GM23338 (cell line): ENCODE data around the gene IL17C. TPM values are rescaled to one million over a fixed set of nuclear protein-coding genes. Genes with fewer than 3 reads are reported as not detected.

Experiments
- ATAC-seq: fragments of 200-7000 bp; cut with Tn5 transposase; 3 replicates; pipeline ENCODE4 v1.9.1; 2020
- DNase-seq: peaks from one replicate; pipeline ENCODE4 v3.0.0-alpha.2; 2015; ENCODE audit warnings: low spot score
- H2AFZ ChIP-seq: fragments of 200-600 bp; sonication (generic); 2 replicates; pipeline ENCODE4 v1.8.0; 2016; ENCODE audit warnings: antibody characterized with exemption, mild to moderate bottlenecking, moderate library complexity
- H3F3A ChIP-seq: fragments of 200-600 bp; sonication (generic); replicated peaks from 2 replicates; pipeline ENCODE4 v1.8.0; 2017; ENCODE audit warnings: antibody characterized with exemption, mixed run types, low read depth
- H3K27ac ChIP-seq: fragments of 200-600 bp; sonication (generic); 2 replicates; pipeline ENCODE4 v1.6.1; 2016; ENCODE audit warnings: low read depth
- H3K27me3 ChIP-seq: fragments of 200-600 bp; sonication (generic); 2 replicates; pipeline ENCODE4 v1.8.0; 2016; ENCODE audit warnings: mild to moderate bottlenecking, mixed run types, moderate library complexity; ENCODE audit not compliant: insufficient read depth
- H3K36me3 ChIP-seq: fragments of 200-600 bp; sonication (generic); 2 replicates; pipeline ENCODE4 v1.8.0; 2016; ENCODE audit warnings: mild to moderate bottlenecking; ENCODE audit not compliant: insufficient read depth
- H3K4me1 ChIP-seq: fragments of 200-600 bp; sonication (generic); 2 replicates; pipeline ENCODE4 v1.8.0; 2016; ENCODE audit warnings: mild to moderate bottlenecking, moderate library complexity; ENCODE audit not compliant: insufficient read depth
- H3K4me2 ChIP-seq: fragments of 200-600 bp; sonication (generic); 2 replicates; pipeline ENCODE4 v1.7.1; 2017; ENCODE audit warnings: mixed run types
- H3K4me3 ChIP-seq: fragments of 200-600 bp; sonication (generic); 2 replicates; pipeline ENCODE4 v1.6.1; 2016; ENCODE audit warnings: mixed run types
- H3K79me2 ChIP-seq: fragments of 200-600 bp; sonication (generic); replicated peaks from 2 replicates; pipeline ENCODE4 v1.8.0; 2017; ENCODE audit warnings: mild to moderate bottlenecking; ENCODE audit not compliant: insufficient read depth
- H3K9me2 ChIP-seq: fragments of 200-600 bp; sonication (generic); 2 replicates; pipeline ENCODE4 v1.8.0; 2017; ENCODE audit not compliant: insufficient read depth
- H4K20me1 ChIP-seq: fragments of 200-600 bp; sonication (generic); replicated peaks from 2 replicates; pipeline ENCODE4 v1.8.0; 2017; ENCODE audit warnings: mild to moderate bottlenecking; ENCODE audit not compliant: insufficient read depth
- H3K27ac Mint-ChIP-seq: 2 replicates; pipeline ENCODE4 v1.8.0; 2020; ENCODE audit warnings: inconsistent platforms, mild to moderate bottlenecking, moderate library complexity, mixed read lengths
- H3K27me3 Mint-ChIP-seq: 3 replicates; pipeline ENCODE4 v1.8.0; 2022; ENCODE audit warnings: low read depth, mild to moderate bottlenecking, moderate library complexity, mixed read lengths, inconsistent platforms; ENCODE audit not compliant: insufficient read depth, poor library complexity
- H3K36me3 Mint-ChIP-seq: 3 replicates; pipeline ENCODE4 v1.8.0; 2021; ENCODE audit warnings: low read depth, mild to moderate bottlenecking, inconsistent platforms, moderate library complexity, mixed read lengths
- H3K4me1 Mint-ChIP-seq: 3 replicates; pipeline ENCODE4 v1.8.0; 2020; ENCODE audit warnings: mild to moderate bottlenecking, inconsistent platforms, mixed read lengths
- H3K4me3 Mint-ChIP-seq: 3 replicates; pipeline ENCODE4 v1.8.0; 2021; ENCODE audit warnings: moderate library complexity, mild to moderate bottlenecking, inconsistent platforms, mixed read lengths
- H3K9me3 Mint-ChIP-seq: 3 replicates; pipeline ENCODE4 v1.8.0; 2020; ENCODE audit warnings: moderate library complexity, mild to moderate bottlenecking, inconsistent platforms, mixed read lengths
- CREB1 ChIP-seq: fragments of 250-450 bp; sonication (Bioruptor Pico); IDR thresholded peaks from 2 replicates; pipeline ENCODE4 v1.5.0; 2020; ENCODE audit warnings: low read depth, mild to moderate bottlenecking, moderate library complexity
- EZH2 ChIP-seq: fragments of 200-600 bp; sonication (generic); IDR thresholded peaks from one replicate; pipeline ENCODE4 v1.8.0; 2017; ENCODE audit warnings: antibody characterized with exemption, mild to moderate bottlenecking, low read depth; ENCODE audit not compliant: unreplicated experiment
- EZH2phosphoT487 ChIP-seq: fragments of 200-600 bp; sonication (generic); IDR thresholded peaks from one replicate; pipeline ENCODE4 v1.8.1; 2018; ENCODE audit warnings: antibody characterized with exemption; ENCODE audit not compliant: unreplicated experiment
- JUNB ChIP-seq: IDR thresholded peaks from one replicate; pipeline ENCODE4 v1.6.1; 2016; ENCODE audit warnings: antibody characterized with exemption; ENCODE audit not compliant: unreplicated experiment
- NANOG ChIP-seq: IDR thresholded peaks from 2 replicates; pipeline ENCODE4 v1.6.1; 2016; ENCODE audit warnings: antibody characterized with exemption, borderline replicate concordance
- POLR2AphosphoS5 ChIP-seq: IDR thresholded peaks from 2 replicates; pipeline ENCODE4 v1.6.1; 2016; ENCODE audit warnings: antibody characterized with exemption, low read depth
- STAT1 ChIP-seq: IDR thresholded peaks from one replicate; pipeline ENCODE4 v1.6.1; 2016; ENCODE audit warnings: antibody characterized with exemption; ENCODE audit not compliant: unreplicated experiment
- ZNF114 ChIP-seq: fragments of 250-450 bp; sonication (Bioruptor Pico); IDR thresholded peaks from 2 replicates; pipeline ENCODE4 v1.5.0; 2020; ENCODE audit warnings: mild to moderate bottlenecking, moderate library complexity
- ZNF331 ChIP-seq: fragments of 250-450 bp; sonication (Bioruptor Pico); IDR thresholded peaks from 2 replicates; pipeline ENCODE4 v1.5.0; 2020; ENCODE audit warnings: low read depth, mild to moderate bottlenecking, moderate library complexity
- polyA plus RNA-seq: library from polyadenylated mRNA; unstranded; fragments of >200 nt; fragmentation: Nextera tagmentation; extraction: Ambion mirVana; gene quantifications from 2 replicates; pipeline ENCODE4 v1.2.1, GENCODE V29; 2016
- total RNA-seq: library from RNA; depleted of rRNA; stranded (reverse); fragments of >200 nt; shearing (Covaris generic); gene quantifications from 2 replicates; pipeline ENCODE4 v1.2.3, GENCODE V29; 2014
- TF ChIP-seq, protein P1 (sequence below): IDR thresholded peaks from 2 replicates; pipeline ENCODE4 v1.6.1; 2016; ENCODE audit warnings: antibody characterized with exemption
- TF ChIP-seq, protein P2 (sequence below): fragments of 250-450 bp; sonication (Bioruptor Pico); IDR thresholded peaks from 2 replicates; pipeline ENCODE4 v1.5.0; 2020; ENCODE audit warnings: mild to moderate bottlenecking, moderate library complexity
- TF ChIP-seq, protein P3 (sequence below): IDR thresholded peaks from one replicate; pipeline ENCODE4 v1.6.1; 2018; ENCODE audit warnings: antibody characterized with exemption; ENCODE audit not compliant: unreplicated experiment
- TF ChIP-seq, protein P4 (sequence below), 2 experiments: fragments of 200-600 bp in 1 of 2; sonication (generic) in 1 of 2; conservative IDR thresholded peaks; 2 replicates each; pipeline versions ENCODE4 v1.5.1 to v1.6.1; 2016 to 2017; ENCODE audit warnings: antibody characterized with exemption in 2 of 2, low read depth in 2 of 2, mild to moderate bottlenecking in 2 of 2, moderate library complexity in 1 of 2

The IL17C gene
- total and polyA plus RNA-seq, 2 experiments from 2014 or later: 2.7 to 3.9 TPM

DNA sequence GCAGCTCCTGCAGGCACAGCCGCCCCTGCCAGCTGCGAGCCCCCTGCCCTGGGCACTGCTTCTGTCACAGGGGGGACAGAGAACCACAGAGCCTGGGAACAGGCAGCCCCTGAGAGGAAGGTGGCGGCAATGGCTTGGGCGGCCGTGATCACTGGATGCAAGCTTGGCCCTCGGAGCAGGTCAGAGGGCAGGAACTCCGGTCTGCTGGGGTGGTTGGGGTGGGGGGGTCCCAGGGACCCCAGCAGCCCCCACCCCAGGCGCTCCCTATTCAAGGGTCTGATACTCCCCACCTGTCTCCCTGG, 14.3 kb downstream of the IL17C start:
- peaks cover 14% of the 10 kb centered on the region; the same call in 1 of the 2 replicates for H3K79me2 ChIP-seq
- peaks cover 11% of the 10 kb centered on the region; the same call in 1 of the 2 replicates for H3K4me1 ChIP-seq

More for the DNA sequence above, 14.3 kb downstream of the IL17C start:
- Histone ChIP-seq H3K27me3 (no peaks in the 10 kb centered on the region), H3K36me3 (peaks cover 2% of the 10 kb centered on the region), H3K4me2 (no peak overlapping the region), H3F3A (0 out of 2 replicates have a peak, but pooled peaks cover 4% of the 10 kb centered on the region), H2AFZ (no peak overlapping the region), H3K9me2 (no peaks in the 10 kb centered on the region), H3K27ac (no peak overlapping the region), H4K20me1 (peaks cover 12% of the 10 kb centered on the region; the same call in 1 of the 2 replicates), H3K4me3 (no peak overlapping the region)
- Mint-ChIP-seq H3K36me3 (peaks cover 19% of the 10 kb centered on the region), H3K9me3 (no peaks in the 10 kb centered on the region), H3K27ac (no peak overlapping the region), H3K27me3 (peaks cover 4% of the 10 kb centered on the region), H3K4me3 (no peak overlapping the region), H3K4me1 (peaks cover 8% of the 10 kb centered on the region; the same call in 2 of the 3 replicates)
- ATAC-seq (no peak), DNase-seq (no peak)
- TF ChIP-seq, protein P1, sequence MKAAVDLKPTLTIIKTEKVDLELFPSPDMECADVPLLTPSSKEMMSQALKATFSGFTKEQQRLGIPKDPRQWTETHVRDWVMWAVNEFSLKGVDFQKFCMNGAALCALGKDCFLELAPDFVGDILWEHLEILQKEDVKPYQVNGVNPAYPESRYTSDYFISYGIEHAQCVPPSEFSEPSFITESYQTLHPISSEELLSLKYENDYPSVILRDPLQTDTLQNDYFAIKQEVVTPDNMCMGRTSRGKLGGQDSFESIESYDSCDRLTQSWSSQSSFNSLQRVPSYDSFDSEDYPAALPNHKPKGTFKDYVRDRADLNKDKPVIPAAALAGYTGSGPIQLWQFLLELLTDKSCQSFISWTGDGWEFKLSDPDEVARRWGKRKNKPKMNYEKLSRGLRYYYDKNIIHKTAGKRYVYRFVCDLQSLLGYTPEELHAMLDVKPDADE: no peak
- TF ChIP-seq, protein P2, sequence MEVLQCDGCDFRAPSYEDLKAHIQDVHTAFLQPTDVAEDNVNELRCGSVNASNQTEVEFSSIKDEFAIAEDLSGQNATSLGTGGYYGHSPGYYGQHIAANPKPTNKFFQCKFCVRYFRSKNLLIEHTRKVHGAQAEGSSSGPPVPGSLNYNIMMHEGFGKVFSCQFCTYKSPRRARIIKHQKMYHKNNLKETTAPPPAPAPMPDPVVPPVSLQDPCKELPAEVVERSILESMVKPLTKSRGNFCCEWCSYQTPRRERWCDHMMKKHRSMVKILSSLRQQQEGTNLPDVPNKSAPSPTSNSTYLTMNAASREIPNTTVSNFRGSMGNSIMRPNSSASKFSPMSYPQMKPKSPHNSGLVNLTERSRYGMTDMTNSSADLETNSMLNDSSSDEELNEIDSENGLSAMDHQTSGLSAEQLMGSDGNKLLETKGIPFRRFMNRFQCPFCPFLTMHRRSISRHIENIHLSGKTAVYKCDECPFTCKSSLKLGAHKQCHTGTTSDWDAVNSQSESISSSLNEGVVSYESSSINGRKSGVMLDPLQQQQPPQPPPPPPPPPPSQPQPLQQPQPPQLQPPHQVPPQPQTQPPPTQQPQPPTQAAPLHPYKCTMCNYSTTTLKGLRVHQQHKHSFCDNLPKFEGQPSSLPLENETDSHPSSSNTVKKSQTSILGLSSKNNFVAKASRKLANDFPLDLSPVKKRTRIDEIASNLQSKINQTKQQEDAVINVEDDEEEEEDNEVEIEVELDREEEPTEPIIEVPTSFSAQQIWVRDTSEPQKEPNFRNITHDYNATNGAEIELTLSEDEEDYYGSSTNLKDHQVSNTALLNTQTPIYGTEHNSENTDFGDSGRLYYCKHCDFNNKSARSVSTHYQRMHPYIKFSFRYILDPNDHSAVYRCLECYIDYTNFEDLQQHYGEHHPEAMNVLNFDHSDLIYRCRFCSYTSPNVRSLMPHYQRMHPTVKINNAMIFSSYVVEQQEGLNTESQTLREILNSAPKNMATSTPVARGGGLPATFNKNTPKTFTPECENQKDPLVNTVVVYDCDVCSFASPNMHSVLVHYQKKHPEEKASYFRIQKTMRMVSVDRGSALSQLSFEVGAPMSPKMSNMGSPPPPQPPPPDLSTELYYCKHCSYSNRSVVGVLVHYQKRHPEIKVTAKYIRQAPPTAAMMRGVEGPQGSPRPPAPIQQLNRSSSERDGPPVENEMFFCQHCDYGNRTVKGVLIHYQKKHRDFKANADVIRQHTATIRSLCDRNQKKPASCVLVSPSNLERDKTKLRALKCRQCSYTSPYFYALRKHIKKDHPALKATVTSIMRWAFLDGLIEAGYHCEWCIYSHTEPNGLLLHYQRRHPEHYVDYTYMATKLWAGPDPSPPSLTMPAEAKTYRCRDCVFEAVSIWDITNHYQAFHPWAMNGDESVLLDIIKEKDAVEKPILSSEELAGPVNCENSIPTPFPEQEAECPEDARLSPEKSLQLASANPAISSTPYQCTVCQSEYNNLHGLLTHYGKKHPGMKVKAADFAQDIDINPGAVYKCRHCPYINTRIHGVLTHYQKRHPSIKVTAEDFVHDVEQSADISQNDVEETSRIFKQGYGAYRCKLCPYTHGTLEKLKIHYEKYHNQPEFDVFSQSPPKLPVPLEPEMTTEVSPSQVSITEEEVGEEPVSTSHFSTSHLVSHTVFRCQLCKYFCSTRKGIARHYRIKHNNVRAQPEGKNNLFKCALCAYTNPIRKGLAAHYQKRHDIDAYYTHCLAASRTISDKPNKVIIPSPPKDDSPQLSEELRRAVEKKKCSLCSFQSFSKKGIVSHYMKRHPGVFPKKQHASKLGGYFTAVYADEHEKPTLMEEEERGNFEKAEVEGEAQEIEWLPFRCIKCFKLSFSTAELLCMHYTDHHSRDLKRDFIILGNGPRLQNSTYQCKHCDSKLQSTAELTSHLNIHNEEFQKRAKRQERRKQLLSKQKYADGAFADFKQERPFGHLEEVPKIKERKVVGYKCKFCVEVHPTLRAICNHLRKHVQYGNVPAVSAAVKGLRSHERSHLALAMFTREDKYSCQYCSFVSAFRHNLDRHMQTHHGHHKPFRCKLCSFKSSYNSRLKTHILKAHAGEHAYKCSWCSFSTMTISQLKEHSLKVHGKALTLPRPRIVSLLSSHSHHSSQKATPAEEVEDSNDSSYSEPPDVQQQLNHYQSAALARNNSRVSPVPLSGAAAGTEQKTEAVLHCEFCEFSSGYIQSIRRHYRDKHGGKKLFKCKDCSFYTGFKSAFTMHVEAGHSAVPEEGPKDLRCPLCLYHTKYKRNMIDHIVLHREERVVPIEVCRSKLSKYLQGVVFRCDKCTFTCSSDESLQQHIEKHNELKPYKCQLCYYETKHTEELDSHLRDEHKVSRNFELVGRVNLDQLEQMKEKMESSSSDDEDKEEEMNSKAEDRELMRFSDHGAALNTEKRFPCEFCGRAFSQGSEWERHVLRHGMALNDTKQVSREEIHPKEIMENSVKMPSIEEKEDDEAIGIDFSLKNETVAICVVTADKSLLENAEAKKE (CRISPR knock-in tag): no peak
- TF ChIP-seq ZNF331 (CRISPR knock-in tag) (no peak), NANOG (no peak), EZH2 (no peak), POLR2AphosphoS5 (no peak), JUNB (no peak), ZNF114 (no peak), CREB1 (no peak), STAT1 (no peak), EZH2phosphoT487 (no peak)
- TF ChIP-seq, protein P3, sequence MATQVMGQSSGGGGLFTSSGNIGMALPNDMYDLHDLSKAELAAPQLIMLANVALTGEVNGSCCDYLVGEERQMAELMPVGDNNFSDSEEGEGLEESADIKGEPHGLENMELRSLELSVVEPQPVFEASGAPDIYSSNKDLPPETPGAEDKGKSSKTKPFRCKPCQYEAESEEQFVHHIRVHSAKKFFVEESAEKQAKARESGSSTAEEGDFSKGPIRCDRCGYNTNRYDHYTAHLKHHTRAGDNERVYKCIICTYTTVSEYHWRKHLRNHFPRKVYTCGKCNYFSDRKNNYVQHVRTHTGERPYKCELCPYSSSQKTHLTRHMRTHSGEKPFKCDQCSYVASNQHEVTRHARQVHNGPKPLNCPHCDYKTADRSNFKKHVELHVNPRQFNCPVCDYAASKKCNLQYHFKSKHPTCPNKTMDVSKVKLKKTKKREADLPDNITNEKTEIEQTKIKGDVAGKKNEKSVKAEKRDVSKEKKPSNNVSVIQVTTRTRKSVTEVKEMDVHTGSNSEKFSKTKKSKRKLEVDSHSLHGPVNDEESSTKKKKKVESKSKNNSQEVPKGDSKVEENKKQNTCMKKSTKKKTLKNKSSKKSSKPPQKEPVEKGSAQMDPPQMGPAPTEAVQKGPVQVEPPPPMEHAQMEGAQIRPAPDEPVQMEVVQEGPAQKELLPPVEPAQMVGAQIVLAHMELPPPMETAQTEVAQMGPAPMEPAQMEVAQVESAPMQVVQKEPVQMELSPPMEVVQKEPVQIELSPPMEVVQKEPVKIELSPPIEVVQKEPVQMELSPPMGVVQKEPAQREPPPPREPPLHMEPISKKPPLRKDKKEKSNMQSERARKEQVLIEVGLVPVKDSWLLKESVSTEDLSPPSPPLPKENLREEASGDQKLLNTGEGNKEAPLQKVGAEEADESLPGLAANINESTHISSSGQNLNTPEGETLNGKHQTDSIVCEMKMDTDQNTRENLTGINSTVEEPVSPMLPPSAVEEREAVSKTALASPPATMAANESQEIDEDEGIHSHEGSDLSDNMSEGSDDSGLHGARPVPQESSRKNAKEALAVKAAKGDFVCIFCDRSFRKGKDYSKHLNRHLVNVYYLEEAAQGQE: no peak
- TF ChIP-seq, protein P4, sequence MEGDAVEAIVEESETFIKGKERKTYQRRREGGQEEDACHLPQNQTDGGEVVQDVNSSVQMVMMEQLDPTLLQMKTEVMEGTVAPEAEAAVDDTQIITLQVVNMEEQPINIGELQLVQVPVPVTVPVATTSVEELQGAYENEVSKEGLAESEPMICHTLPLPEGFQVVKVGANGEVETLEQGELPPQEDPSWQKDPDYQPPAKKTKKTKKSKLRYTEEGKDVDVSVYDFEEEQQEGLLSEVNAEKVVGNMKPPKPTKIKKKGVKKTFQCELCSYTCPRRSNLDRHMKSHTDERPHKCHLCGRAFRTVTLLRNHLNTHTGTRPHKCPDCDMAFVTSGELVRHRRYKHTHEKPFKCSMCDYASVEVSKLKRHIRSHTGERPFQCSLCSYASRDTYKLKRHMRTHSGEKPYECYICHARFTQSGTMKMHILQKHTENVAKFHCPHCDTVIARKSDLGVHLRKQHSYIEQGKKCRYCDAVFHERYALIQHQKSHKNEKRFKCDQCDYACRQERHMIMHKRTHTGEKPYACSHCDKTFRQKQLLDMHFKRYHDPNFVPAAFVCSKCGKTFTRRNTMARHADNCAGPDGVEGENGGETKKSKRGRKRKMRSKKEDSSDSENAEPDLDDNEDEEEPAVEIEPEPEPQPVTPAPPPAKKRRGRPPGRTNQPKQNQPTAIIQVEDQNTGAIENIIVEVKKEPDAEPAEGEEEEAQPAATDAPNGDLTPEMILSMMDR (conservative IDR thresholded peaks at IDR 0.05; ENCODE audit: low read depth in 2 of 2): no peak
